Heart right ventricle (tissue), 16 donors: ENCODE measurements around the gene SPATA3. TPM values are rescaled to one million over a fixed set of nuclear protein-coding genes. Genes with fewer than 3 reads are reported as not detected.

Experiments
- ATAC-seq, 8 donors: fragments of 200-7000 bp; cut with Tn5 transposase; one replicate each; pipeline ENCODE4 v1.9.1; 2020; ENCODE audit warnings: mild to moderate bottlenecking in 8 of 8, moderate library complexity in 8 of 8, moderate number of reproducible peaks in 1 of 8
- DNase-seq, 2 donors: peaks; one replicate each; pipeline ENCODE4 v3.0.0-alpha.2; 2020
- H3K27ac ChIP-seq, 10 donors: fragments of 200-600 bp; sonication (generic) in 2 of 10; one replicate each; pipeline versions ENCODE4 v1.5.0 to v1.8.0; 2020 to 2022; ENCODE audit warnings: mild to moderate bottlenecking in 3 of 10
- H3K27me3 ChIP-seq, 7 donors: fragments of 200-600 bp; one replicate each; pipeline ENCODE4 v1.8.0; 2021 to 2022; ENCODE audit warnings: mild to moderate bottlenecking in 2 of 7
- H3K36me3 ChIP-seq, 9 donors: fragments of 200-600 bp; sonication (generic) in 1 of 9; one replicate each; pipeline versions ENCODE4 v1.5.0 to v1.8.0; 2020 to 2022; ENCODE audit warnings: mild to moderate bottlenecking in 2 of 9
- H3K4me1 ChIP-seq, 9 donors: fragments of 200-600 bp; sonication (generic) in 1 of 9; one replicate each; pipeline versions ENCODE4 v1.5.0 to v1.8.0; 2020 to 2022; ENCODE audit warnings: mild to moderate bottlenecking in 4 of 9
- H3K4me3 ChIP-seq, 10 donors: fragments of 200-600 bp; sonication (generic) in 2 of 10; one replicate each; pipeline versions ENCODE4 v1.5.0 to v1.8.0; 2020 to 2022; ENCODE audit warnings: mild to moderate bottlenecking in 7 of 10, moderate library complexity in 2 of 10
- H3K9me3 ChIP-seq, 11 donors: fragments of 200-600 bp in 10 of 11; sonication (generic) in 2 of 11; one replicate each; pipeline versions ENCODE4 v1.5.0 to v1.8.0; 2013 to 2022; ENCODE audit warnings: mild to moderate bottlenecking in 2 of 11, control low read depth in 1 of 11, moderate library complexity in 1 of 11
- CTCF ChIP-seq, 9 donors: fragments of 200-600 bp; sonication (generic) in 2 of 9; IDR thresholded peaks; one replicate each; pipeline versions ENCODE4 v1.5.0 to v1.8.0; 2021 to 2022; ENCODE audit warnings: antibody characterized with exemption in 9 of 9, mild to moderate bottlenecking in 5 of 9, moderate library complexity in 1 of 9
- WGBS, 2 donors: extraction: QIAGEN DNeasy Blood & Tissue Kit; methylation state at CpG; one replicate each; pipeline ENCODE4 v1.1.7; 2013; ENCODE audit warnings: inconsistent platforms in 1 of 2; 5-methylcytosine and 5-hydroxymethylcytosine counted together
- intact Hi-C, 10 donors: fragments of 100-400 bp; cut with DNase I; formaldehyde crosslinking; loops; one replicate each; pipeline versions ENCODE4 v1.11.1 to v1.14.2; 2022
- polyA plus RNA-seq, 2 donors: library from polyadenylated mRNA; stranded (reverse); fragments of 200-250 nt; gene quantifications; one replicate each; pipeline ENCODE4 v1.2.3, GENCODE V29; 2013
- total RNA-seq, 10 donors: library from RNA; stranded (reverse); fragmentation: NEBNext Ultra II Directional in 3 of 10; extraction: Animal tissue kit (Norgen Biotek cat#: 25700) in 3 of 10; gene quantifications; one replicate each; pipeline versions ENCODE4 v1.2.1 to v1.2.4, GENCODE V29; 2021 to 2023
- donor health status: Arrhythmogenic right ventricular cardiomyopathy.
- donor health status: ischemic (EF 13 %, LVEDD 7.1; RV severe dilation, severe dysfunction).
- donor health status: healthy with polysubstance abuse.
- donor health status: DM: no; HTN: yes; CAD: no.
- donor health status: DM: no; HTN: no; CAD: no.
- donor health status: ischemic (EF 25% LVEDD 6.9; RV normal size, moderate dysfunction).
- donor health status: ischemic (EF 25% LVEDD 5.7; RV mildly dilated, moderate dysfunction).
- donor health status: healthy.
- donor health status: DM: yes; HTN: yes; CAD: no.
- donor health status: Ischemic cardiomyopathy.
- donor health status: ischemic (EF 35%, LVEDD 5.7; RV mildly dilated, moderate dysfunction).
- donor health status: nonischemic (EF 11% LVEDD 7.7; RV severe dilation, severe dysfunction).
- donor health status: DM: yes; HTN: yes; CAD: no.
- donor health status: PGD.
- donor health status: ischemic (EF 29% LVEDD 5.4; RV normal size, mild dysfunction).
- donor health status: nonischemic (EF 23%, LVEDD 6.1; RV moderate dilation, normal function).

The SPATA3 gene
- total and polyA plus RNA-seq, 12 donors: not detected

GRCh38 chr2:231049286-231050017 is 53.5 kb downstream of the SPATA3 start:
- no peak overlapping the region for H3K4me3 ChIP-seq
- peaks cover 0 to 16% (median 6%) of the 10 kb centered on the region in 9 donors for H3K4me1 ChIP-seq
- TF ChIP-seq CTCF (IDR thresholded peaks at IDR 0.05): no peak
- DNase-seq (no peak), ATAC-seq (no peak)
- intact Hi-C loops: loop anchor here in 6 of 10 donors (5.0 to 10.0 kb wide), 2 partner anchors 222 to 225 kb away; no protein-coding TSS in a partner anchor
- no peak overlapping the region for H3K27ac ChIP-seq
- H3K27me3 ChIP-seq: peaks cover 0 to 30% (median 0%) of the 10 kb centered on the region in 7 donors
- WGBS, 2 donors: 87% methylated on average over 12 of the region's 12 CpGs
- H3K9me3 ChIP-seq: no peaks in the 10 kb centered on the region
- H3K36me3 ChIP-seq: no peaks in the 10 kb centered on the region

DNA sequence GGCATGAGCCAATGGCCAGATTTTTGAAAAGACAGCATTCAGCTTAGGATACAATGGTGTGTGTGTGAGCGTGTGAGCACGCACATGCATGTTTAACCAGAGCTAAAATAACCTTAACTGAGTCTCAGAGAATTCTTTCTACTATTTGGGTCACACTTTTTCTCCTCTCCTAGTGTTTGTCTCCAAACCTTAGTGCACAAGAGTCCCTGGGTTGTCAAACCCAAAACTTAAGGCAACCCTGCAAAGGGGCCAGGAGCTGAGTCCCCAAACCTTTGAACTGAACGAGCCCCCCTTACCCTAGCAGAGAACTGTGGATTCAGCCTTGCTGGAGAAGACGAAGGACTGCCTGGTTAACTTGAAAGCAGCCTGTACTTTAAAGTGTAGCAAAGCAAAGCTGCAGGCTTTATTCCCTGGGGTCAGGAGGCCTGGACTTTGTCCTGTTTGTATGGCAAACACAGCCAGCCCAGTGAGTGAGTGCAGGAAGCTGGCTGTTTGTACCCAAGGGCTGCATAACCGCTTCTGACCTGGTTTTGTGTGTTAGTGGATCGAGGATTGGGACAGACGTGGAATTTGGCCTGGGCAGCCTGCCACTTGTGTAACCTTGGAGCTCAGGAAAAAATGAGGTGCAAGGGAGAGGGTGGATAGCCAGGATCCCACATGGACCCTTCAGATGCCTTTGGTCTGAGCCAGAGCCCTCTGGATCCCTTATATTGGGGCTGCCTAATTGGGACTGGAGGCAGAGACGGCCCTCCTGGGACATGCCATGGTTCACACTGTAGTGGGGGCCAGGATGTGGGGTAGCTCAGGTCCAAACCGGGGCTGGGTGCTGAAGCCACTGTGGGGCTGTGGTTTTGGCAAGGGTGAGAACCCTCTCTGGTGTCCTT is 54.3 kb downstream of the SPATA3 start:
- intact Hi-C loops: loop anchor here in 5 of 10 donors (5.0 to 10.0 kb wide), 2 partner anchors 223 to 225 kb away; no protein-coding TSS in a partner anchor
- ATAC-seq (no peak), DNase-seq (no peak)
- H3K9me3 ChIP-seq: no peaks in the 10 kb centered on the region
- peaks cover 0 to 30% (median 0%) of the 10 kb centered on the region in 7 donors for H3K27me3 ChIP-seq
- H3K4me3 ChIP-seq: no peak overlapping the region
- H3K36me3 ChIP-seq: no peaks in the 10 kb centered on the region
- TF ChIP-seq CTCF (IDR thresholded peaks at IDR 0.05): no peak
- peaks cover 0 to 16% (median 6%) of the 10 kb centered on the region in 9 donors for H3K4me1 ChIP-seq
- H3K27ac ChIP-seq: no peak overlapping the region
- WGBS, 2 donors: 63 to 75% methylated on average over 9 of the region's 9 CpGs

DNA sequence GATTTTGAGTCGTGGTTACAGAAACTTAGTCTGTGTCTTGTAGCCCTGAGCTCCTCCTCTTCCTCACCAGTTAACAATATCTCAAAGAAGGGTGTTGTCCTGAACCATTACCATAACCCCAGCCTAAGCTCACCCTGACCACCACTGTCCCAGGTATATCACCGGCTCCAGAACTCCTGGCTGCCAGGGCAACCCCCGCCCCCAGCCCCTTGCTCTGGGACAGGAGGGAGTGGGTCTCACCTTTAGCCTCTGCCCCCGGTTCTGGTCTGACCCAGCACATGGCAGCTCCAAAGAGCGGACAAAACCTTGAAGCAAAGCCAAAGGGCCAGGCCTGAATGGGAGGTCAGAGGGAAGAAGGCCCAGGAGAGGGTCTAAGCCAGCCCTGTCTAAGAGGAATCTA is 55.2 kb downstream of the SPATA3 start:
- ATAC-seq (no peak), DNase-seq (no peak)
- no peaks in the 10 kb centered on the region for H3K36me3 ChIP-seq
- intact Hi-C loops: loop anchor here in 5 of 10 donors (5.0 to 10.0 kb wide), 2 partner anchors 224 to 226 kb away; no protein-coding TSS in a partner anchor
- H3K9me3 ChIP-seq: no peaks in the 10 kb centered on the region
- no peak overlapping the region for H3K27ac ChIP-seq
- no peak for TF ChIP-seq CTCF (IDR thresholded peaks at IDR 0.05)
- peaks cover 0 to 16% (median 6%) of the 10 kb centered on the region in 9 donors for H3K4me1 ChIP-seq
- WGBS, 2 donors: 82 to 89% methylated on average over 5 of the region's 5 CpGs
- H3K4me3 ChIP-seq: no peak overlapping the region
- H3K27me3 ChIP-seq: peaks cover 0 to 30% (median 0%) of the 10 kb centered on the region in 7 donors
